Stimulated activated CD4-positive, alpha-beta T cell treated with anti-CD3 and anti-CD28 coated beads, Interleukin-4, amount 100 ng/mL, for 24 hours (primary cell): Measurements from ENCODE around the gene NRCAM.

Experiments
- DNase-seq: peaks from one replicate; pipeline ENCODE4 v3.0.0-alpha.2; 2020

NRCAM gene

DNA sequence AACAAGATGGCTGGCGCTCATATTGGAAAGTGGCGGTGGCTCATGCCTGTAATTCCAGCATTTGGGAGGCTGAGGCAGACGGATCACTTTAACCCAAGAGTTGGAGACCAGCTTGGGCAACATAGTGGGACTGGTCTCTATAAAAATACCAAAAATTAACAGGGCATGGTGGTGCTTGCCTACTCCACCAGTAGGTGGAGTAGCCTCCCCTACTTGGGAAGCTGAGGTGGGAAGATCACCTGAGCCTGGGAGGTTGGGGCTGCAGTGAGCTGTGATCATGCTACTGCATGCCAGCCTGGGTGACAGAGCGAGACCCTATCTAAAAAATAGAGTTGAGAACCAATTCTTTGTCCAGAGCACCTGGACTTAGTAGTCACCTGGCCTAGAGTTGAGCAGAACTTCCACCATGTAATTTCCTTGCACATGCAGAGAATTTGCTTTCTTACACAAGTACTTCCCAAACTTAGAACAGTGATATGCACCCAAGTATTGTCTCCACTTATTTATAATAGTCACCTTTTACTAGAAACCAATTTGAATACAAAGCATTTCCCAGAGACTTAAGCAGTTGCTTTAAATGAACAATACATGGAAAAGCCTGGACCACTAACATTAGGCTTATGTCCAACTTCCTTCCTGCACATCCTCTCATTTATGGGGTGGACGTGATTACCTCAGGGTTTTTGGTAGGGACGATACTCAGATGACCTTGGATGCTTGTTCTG, 342.0 kb downstream of the NRCAM start:
- no peak for DNase-seq

DNA sequence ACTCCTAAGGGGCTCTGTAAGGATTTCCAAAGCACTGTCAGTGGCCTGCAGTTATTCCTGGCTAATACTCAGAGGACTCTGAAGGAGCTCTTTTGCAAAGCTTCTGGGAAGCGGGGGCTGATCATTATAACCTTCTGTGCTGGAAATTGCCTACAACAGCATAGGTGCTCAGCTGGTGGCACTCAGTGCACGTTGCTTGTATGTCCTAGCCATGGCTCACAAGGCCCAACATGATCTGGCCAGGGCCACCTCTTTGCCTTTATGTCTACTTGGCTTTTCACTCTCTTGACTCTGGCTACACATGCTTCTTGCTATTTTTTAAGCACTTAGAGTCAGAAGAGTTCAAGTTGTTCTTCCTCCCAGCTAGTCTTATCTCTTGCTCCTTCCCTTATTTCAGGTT, 343.6 kb downstream of the NRCAM start:
- no peak for DNase-seq

DNA sequence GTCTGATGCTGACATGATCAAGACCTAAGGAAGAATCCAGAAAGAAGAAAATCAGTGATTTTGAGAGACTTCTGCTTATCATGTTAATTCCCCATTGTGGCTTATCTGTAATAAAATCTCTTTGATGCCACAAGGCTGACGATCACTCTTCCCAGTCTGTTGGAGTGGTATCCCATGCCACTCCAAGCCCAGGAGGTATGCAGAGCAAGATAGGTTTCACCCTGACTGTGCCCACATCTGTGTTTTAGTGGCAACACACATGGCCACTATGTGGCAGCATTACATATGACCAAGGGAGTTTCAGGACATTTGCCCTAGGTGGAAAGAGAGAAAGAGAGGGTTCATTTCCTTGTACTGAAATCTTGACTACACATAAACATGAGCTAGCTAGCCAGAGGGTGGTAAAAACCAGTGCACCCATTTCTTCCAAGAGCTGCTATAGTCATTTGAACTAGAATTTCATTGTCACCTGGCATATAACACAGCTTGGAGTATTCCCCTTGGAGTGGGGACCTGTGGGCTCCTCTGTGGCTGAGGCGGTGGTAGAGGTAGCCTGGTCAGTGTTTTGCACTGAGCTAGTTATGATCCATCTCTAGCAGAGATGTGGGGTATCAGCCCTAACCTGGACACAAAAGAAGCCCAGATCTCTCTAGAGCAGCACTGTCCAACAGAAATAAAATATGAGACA, 346.9 kb downstream of the NRCAM start:
- DNase-seq = no peak

DNA sequence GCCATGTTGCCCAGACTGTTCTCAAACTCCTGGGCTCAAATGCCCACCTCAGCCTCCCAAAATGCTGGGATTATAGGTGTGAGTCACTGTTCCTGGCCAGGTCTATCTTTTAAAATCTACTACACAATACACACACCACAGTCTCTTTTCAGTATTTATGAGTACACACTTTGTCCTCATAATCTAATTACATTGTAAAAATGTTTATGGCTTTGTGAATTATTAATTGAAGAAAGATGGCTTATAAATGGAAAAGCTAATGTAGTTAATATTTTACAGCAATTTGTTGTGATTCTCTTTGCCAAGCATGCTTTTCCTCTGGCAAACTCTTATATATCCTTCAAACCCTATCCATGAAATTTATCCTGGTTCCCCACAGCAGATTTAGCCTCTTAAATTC, 348.1 kb downstream of the NRCAM start:
- DNase-seq = no peak

DNA sequence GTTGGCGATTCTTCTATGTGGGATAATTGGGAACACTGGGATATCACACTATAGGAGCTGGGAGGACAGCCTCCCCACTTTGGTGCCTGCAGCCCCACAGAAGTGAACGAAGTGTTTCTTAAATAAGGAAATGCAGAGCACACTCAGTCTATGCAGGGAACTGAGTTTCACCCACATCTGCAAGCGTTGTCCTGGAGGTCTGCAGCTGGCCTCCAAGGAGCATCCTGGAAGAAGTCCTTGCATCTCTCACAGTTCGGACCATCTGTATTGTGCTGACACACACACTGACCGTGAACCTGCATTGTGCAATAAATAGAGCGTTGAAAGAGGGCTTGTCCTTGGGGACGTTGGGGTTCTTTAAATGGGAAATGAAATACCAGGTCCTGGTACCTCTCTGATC, 351.9 kb downstream of the NRCAM start:
- DNase-seq = no peak

DNA sequence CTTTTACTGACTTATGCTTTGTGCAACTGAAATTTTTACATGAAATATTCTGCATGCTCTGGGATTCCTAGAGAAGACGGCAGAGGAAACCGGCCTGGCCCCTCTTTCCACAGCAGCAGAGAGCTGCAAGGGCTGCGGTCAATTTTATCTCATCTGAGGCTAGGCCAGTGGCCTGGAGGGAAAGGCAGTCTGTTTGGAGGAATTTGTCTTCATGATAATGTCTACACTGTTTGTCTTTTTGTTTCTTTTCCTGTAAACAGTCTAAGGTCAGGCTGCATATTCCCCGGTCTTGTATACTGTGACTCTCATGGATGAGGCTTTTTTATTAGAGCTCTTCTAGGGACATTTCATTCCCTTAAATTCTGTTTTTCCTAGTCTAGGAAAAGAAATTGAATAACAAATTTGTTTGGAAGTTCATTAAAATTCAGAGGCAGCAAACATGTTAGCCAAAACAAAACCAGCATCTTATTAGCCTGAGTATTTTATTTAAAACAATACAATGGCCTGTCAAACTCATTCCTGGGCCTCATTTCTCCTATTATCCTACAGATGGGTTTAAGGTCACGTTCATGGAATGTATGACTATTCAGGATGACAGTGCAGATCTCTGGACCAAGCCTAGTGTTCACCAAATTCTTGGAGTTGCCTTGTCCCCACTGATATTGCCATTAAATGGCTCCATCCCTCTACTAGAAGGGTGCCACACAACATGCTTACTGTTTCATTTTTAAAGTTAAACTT, 352.5 kb downstream of the NRCAM start:
- no peak for DNase-seq

DNA sequence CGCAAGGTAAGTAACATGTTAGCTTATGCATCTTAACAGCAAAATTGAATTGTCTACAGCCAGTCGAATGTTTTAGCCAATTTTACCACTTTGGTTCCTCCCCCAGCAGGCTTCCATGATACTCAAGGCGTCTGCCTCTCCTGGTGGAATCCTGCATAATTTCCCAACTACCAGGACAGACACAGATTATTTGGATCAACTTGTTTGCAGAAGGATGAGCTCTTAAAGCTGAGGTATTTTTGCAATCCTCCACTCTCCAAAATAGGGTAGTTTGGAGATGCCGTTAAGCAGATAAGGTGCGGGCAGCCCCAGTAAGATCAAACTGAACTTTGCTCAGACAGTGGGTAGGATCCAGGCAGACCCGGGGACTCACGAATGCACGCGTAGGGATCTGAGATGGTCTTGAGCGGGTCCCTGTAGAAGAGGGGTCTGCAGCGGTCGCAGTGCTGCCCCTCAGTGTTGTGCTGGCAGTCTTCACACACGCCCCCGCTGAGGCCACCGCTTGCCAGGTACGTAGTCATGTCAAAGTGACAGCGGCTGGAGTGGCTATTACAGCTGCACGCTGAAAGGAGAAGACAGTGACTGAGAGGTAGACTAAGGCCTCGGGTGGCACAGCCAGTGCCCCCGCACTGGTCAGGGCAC, 353.4 kb downstream of the NRCAM start:
- DNase-seq = no peak

DNA sequence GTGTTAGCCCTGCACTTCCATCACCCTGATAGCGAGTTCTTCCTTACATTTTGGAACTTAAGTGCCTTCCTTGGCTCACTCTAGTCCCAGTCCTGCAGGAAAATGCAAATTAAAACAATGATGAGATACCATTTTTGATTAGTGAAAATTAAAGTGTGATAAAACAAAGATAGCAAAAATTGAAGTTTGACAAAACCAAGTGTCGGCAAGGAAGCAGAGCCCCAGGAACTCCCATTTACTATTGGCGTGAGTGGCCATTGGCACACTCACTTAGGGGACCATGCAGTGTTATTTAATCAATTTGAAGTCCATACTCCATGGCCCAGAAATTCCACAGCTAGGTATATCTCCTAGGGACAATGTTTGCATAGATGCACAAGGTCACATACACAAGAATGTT, 354.5 kb downstream of the NRCAM start:
- no peak for DNase-seq

DNA sequence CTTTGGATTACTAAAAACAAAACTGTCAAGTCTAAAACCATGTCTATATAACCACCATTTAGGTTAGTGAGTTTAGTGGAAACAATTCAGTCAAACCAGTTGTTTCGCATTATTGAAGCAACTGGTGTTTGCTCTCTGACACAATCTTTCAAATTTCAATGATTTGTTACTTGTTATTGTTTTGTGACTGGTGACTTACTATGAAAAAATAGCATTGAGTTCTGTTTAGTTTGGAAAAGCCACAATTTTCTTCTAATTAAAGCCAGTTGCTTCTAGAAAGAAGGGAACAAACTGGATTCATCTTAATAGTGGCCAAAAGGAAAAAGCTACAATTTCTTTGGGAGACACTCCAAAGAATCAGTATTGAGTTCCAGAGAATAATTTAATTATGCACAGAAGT, 356.5 kb downstream of the NRCAM start:
- DNase-seq = no peak

DNA sequence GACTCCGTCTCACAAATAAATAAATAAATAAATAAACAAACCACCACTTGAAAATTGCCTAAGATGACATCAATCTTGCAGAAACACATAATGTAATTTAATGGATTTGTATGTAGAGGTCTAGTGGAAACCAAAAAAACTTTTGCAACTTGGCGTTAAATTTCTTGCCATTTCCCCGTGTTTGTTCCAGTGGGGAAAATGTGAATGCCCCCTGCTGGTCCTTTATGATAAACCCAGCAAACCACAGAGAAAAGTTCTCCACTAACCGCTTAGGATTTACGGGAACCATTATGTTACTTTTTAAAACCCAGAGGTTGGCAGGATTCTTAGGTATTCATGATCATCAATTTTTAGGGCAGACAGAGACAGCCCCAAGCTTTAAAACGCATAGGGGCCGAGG, 358.5 kb downstream of the NRCAM start:
- DNase-seq = no peak
